Activated CD4-positive, alpha-beta T cell treated with anti-CD3 and anti-CD28 coated beads for 48 hours (primary cell): ENCODE results near the gene SYCP2L.
"Not testable (repeated sequence)": the region's sequence is repeated elsewhere in the genome, so short reads cannot be mapped to it uniquely, and the experiment has no call there.

Source experiments
- DNase-seq: peaks from one replicate; pipeline ENCODE4 v3.0.0-alpha.2; 2020

Gene SYCP2L

GRCh38 chr6:10960171-10960570 lies 73.3 kb downstream of the SYCP2L start:
- DNase-seq = no peak

- DNase-seq = no peak
These were observed 75.0 kb downstream of the SYCP2L start for GRCh38 chr6:10961837-10962236.

- no peak for DNase-seq
These were observed 75.8 kb downstream of the SYCP2L start for GRCh38 chr6:10962673-10963072.

GRCh38 chr6:10963113-10963512 lies 76.3 kb downstream of the SYCP2L start:
- DNase-seq = no peak

- DNase-seq = no peak
These were observed 77.8 kb downstream of the SYCP2L start for GRCh38 chr6:10964684-10965083.

- DNase-seq = no peak
These were observed 81.9 kb downstream of the SYCP2L start for GRCh38 chr6:10968776-10969175.

GRCh38 chr6:10970731-10971130 lies 83.9 kb downstream of the SYCP2L start:
- DNase-seq = no peak

- DNase-seq = no peak
These were observed 85.3 kb downstream of the SYCP2L start for GRCh38 chr6:10972196-10972595.

- no peak for DNase-seq
These were observed 89.7 kb downstream of the SYCP2L start for GRCh38 chr6:10976571-10976970.

GRCh38 chr6:10977231-10977968 lies 90.5 kb downstream of the SYCP2L start:
- no peak for DNase-seq

- no peak for DNase-seq
These were observed 92.8 kb downstream of the SYCP2L start for GRCh38 chr6:10979603-10980002.

GRCh38 chr6:10981409-10981808 lies 94.6 kb downstream of the SYCP2L start:
- no peak for DNase-seq

- DNase-seq = not testable (repeated sequence)
These were observed 98.1 kb downstream of the SYCP2L start for GRCh38 chr6:10984959-10985358.

- no peak for DNase-seq
These were observed 102.7 kb downstream of the SYCP2L start for GRCh38 chr6:10989587-10989986.

- no peak for DNase-seq
These were observed 104.3 kb downstream of the SYCP2L start for GRCh38 chr6:10991115-10991514.

- DNase-seq = no peak
These were observed 107.0 kb downstream of the SYCP2L start for GRCh38 chr6:10993896-10994295.

- no peak for DNase-seq
These were observed 108.4 kb downstream of the SYCP2L start for GRCh38 chr6:10995114-10995707.

GRCh38 chr6:10999994-11000393 lies 113.1 kb downstream of the SYCP2L start:
- no peak for DNase-seq

GRCh38 chr6:11002176-11002575 lies 115.3 kb downstream of the SYCP2L start:
- no peak for DNase-seq

- not testable (repeated sequence) for DNase-seq
These were observed 116.4 kb downstream of the SYCP2L start for GRCh38 chr6:11003297-11003696.

- DNase-seq = no peak
These were observed 119.2 kb downstream of the SYCP2L start for GRCh38 chr6:11006061-11006460.

GRCh38 chr6:11007715-11008608 lies 121.1 kb downstream of the SYCP2L start:
- DNase-seq = no peak

- no peak for DNase-seq
These were observed 122.0 kb downstream of the SYCP2L start for GRCh38 chr6:11008821-11009220.

GRCh38 chr6:11009353-11009752 lies 122.5 kb downstream of the SYCP2L start:
- DNase-seq = no peak
